NOMO-1 treated with dmso at 0.1 percent for 144 hours (cell line): ENCODE measurements around the gene LHFPL3.
"Not testable (repeated sequence)": the region's sequence is repeated elsewhere in the genome, so short reads cannot be mapped to it uniquely, and the experiment has no call there.

Source experiments
- DNase-seq: peaks from one replicate; lab custom pipeline; 2025; ENCODE audit not compliant: unreplicated experiment; lab: John Stamatoyannopoulos, UW

The LHFPL3 gene

GRCh38 chr7:104563350-104563901, 235.0 kb downstream of the LHFPL3 start:
- not testable (repeated sequence) for DNase-seq

DNA sequence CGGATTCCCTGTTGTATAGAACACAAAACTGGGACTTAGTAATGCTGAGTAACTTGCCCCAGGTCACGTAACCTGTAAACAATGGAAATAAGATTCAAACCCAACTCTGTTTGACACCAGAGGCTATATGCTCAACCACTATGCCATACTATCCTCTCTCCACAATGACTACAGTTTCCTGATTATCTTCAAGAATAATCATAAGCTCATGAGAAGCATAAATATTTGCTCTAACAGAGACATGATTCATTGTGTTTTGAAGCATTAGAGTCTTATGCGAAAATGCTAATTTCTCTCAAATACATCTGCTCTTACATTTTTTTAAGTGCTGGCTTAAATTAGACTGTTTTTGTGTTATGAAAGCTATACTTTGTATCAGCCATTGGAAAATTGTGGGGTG, 241.3 kb downstream of the LHFPL3 start:
- DNase-seq: no peak

DNA sequence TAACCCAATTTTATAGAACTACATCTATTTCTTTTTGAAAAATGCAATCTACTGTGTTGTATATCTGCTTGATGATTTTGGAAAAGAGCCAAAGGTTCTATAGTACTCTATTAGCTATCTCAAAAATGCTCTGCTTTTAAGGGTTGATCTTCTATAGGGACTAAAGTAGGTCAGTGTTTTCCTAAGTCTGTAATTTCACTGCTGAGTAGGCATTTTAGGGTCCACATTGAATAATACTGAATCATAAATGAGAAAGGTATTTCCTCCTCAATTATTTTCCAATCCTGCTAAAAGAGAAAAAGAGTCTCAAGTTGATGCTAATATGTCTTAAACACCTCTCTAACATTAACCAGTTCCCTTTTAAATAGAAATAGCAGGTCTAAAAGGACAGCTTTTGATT, 244.2 kb downstream of the LHFPL3 start:
- DNase-seq: no peak

- DNase-seq: no peak
Observed at GRCh38 chr7:104584620-104585019, 256.2 kb downstream of the LHFPL3 start.

GRCh38 chr7:104595591-104595990, 267.2 kb downstream of the LHFPL3 start:
- DNase-seq: not testable (repeated sequence)

DNA sequence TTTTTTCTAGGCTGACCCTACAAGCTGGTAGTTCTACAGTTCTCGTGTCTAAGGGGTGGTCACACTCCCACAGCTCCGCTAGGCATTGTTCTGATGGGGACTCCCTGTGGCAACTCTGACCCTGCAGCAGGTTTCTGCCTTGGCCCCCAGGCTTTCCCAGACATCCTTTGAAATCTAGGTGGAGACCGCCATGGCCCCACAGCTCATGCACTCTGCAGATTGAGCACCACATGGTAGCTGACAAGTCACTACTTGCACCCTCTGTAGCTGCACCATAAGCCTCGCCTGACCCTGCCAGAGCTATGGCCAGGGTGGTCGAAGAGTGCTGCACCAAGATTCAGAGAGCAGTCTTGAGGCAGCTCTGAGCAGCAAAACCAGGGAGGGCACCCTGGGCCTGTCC, 275.6 kb downstream of the LHFPL3 start:
- DNase-seq: no peak

GRCh38 chr7:104604706-104605105, 276.3 kb downstream of the LHFPL3 start:
- DNase-seq: no peak

DNA sequence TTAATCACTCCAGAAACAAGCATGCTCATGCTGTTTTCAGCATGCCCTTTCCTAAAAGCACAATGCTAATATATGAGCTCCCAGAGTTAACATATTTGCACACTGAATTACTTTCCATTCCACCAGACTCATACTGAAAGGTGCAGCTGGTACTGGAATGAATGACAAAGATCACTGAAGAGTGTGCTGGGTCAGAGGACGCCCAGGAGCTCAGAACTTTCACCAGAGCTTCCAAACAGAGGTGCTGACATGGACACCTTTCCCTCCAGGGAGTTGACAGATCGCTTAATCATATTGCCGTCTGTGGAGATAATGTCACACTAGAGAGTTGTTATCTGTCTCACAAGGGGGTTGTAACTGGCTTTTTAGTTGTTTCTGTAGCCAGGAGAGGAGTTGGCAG, 292.9 kb downstream of the LHFPL3 start:
- no peak for DNase-seq

DNA sequence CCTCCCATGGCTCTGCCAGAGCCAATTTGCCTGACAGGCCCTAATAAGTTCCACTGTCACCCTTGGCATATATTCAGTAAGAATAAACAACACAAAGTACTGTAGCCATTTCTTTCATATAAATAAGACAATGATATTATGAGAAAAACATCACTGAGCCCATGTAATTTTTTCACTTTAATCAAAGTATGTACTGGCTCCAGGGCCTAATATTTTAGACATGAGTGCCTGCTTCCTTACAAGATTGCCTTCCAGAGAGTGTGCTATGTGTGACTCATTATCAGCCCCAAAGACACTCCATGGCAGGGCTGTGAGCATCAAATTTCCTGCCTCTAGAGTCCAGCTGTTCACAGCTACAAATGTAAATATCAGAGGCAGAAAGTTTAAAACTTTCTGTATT, 297.6 kb downstream of the LHFPL3 start:
- no peak for DNase-seq

- DNase-seq: no peak
Observed at GRCh38 chr7:104627516-104627915, 299.1 kb downstream of the LHFPL3 start.

- DNase-seq: no peak
Observed at GRCh38 chr7:104628017-104628416, 299.6 kb downstream of the LHFPL3 start.

- DNase-seq: no peak
Observed at GRCh38 chr7:104629408-104629807, 301.0 kb downstream of the LHFPL3 start.

- DNase-seq: no peak
Observed at GRCh38 chr7:104640506-104640905, 312.1 kb downstream of the LHFPL3 start.

DNA sequence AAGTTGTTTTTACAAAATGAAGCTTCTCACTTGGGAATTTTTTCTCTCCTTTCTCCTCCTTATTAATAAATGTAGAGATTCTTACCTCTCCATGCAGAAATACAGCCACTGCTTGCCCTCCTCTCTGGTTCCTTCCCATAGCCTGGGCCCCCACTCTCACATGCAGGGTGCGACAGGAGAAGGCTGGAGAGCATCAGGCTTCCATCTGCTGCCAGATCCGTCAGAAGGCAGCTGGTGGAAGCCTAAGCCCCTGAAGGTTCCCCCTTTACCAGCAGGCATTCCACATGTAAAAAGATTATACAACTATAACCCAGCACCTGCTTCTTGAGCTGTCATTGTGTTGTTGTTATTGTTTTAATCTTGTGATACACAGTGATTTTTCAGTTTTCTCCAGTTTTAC, 314.2 kb downstream of the LHFPL3 start:
- no peak for DNase-seq

- DNase-seq: no peak
Observed at GRCh38 chr7:104643587-104644217, 315.3 kb downstream of the LHFPL3 start.

- no peak for DNase-seq
Observed at GRCh38 chr7:104650991-104651640, 322.7 kb downstream of the LHFPL3 start.

DNA sequence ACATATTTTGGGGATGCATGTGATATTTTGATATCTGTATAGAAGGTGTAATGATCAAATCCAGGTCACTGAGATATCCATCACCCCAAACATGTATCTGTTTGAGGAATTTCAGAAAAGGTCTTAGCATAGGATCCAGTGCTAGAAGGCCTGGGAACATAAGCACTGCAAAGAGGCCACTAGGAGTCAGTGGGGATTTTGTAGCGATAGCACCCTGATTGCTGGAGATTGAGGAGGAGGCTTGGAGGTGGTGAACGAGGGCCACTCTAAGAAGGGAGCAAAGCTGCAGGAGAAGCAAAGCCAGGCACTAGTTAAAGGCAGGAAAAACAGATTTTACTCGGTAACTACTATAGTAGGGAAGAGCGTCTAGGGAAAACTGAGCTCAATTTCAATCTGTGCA, 324.0 kb downstream of the LHFPL3 start:
- no peak for DNase-seq

- no peak for DNase-seq
Observed at GRCh38 chr7:104652865-104653264, 324.5 kb downstream of the LHFPL3 start.

GRCh38 chr7:104653825-104654401, 325.5 kb downstream of the LHFPL3 start:
- no peak for DNase-seq

GRCh38 chr7:104655592-104655991, 327.2 kb downstream of the LHFPL3 start:
- DNase-seq: no peak

DNA sequence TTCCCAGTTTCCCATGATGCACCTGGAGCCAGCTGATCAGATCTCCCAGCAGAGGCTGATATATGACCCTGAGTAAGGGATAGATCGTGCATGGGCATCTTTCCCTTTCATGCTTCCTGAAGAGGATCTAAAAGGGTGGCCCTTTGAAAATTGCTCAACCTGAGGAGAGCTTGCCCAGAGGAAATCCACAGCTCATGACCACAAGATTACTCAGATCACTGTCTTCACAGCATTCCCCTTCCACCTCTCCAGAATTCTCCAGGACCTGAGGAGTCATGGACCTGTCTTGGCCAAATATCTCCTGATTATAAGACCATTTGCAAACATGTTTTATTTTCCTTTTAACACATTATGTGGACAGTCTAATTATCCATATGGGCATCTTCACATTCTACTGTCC, 328.1 kb downstream of the LHFPL3 start:
- no peak for DNase-seq

GRCh38 chr7:104657134-104657533, 328.7 kb downstream of the LHFPL3 start:
- DNase-seq: no peak
